DOHH2 (cell line): ENCODE results near the gene SETD3.

Source experiments
- CTCF ChIP-seq: fragments of 200-600 bp; sonication (generic); IDR thresholded peaks from one replicate; pipeline ENCODE4 v1.5.1; 2014; ENCODE audit warnings: antibody characterized with exemption, mild to moderate bottlenecking, low read depth, low read length; ENCODE audit not compliant: poor library complexity, severe bottlenecking
- EZH2phosphoT487 ChIP-seq: fragments of 200-600 bp; sonication (generic); IDR thresholded peaks from 2 replicates; pipeline ENCODE4 v1.6.1; 2017; ENCODE audit warnings: borderline replicate concordance, mild to moderate bottlenecking, antibody characterized with exemption, low read length, moderate library complexity, mixed read lengths

GRCh38 chr14:99388286-99388685 lies 92.4 kb downstream of the SETD3 start:
- TF ChIP-seq CTCF (no peak), EZH2phosphoT487 (no peak)
